IPS-NIHi11 (cell line): Measurements from ENCODE around the gene HNRNPAB.
A peak's percentile ranks its signal among the peaks of the same experiment; 100 is the strongest.

Source experiments
- DNase-seq: peaks from one replicate; pipeline ENCODE4 v3.0.0; 2012; ENCODE audit warnings: mixed read lengths, low spot score

HNRNPAB gene

GRCh38 chr5:178204182-178204934, at the start of gene HNRNPAB:
Gene HNRNPAB (plus strand): TSS chr5:178204533. CDS start chr5:178204838, 305 bp downstream.
- DNase-seq, result peak; percentile 99

GRCh38 chr5:178155065-178155464, 49.3 kb upstream of the HNRNPAB start:
- DNase-seq, result no peak

GRCh38 chr5:178160176-178160575, 44.2 kb upstream of the HNRNPAB start:
- DNase-seq, result no peak

GRCh38 chr5:178162481-178162880, 41.9 kb upstream of the HNRNPAB start:
- DNase-seq, result no peak

- DNase-seq, result peak; percentile 94
These were observed 40.3 kb upstream of the HNRNPAB start for GRCh38 chr5:178163772-178164735.

GRCh38 chr5:178165581-178165980, 38.8 kb upstream of the HNRNPAB start:
- no peak for DNase-seq

GRCh38 chr5:178170455-178170854, 33.9 kb upstream of the HNRNPAB start:
- no peak for DNase-seq

GRCh38 chr5:178174456-178174855, 29.9 kb upstream of the HNRNPAB start:
- no peak for DNase-seq

GRCh38 chr5:178176791-178177190, 27.5 kb upstream of the HNRNPAB start:
- no peak for DNase-seq

- DNase-seq, result no peak
These were observed 26.8 kb upstream of the HNRNPAB start for GRCh38 chr5:178177569-178177968.

- peak; percentile 64 for DNase-seq
These were observed 24.0 kb upstream of the HNRNPAB start for GRCh38 chr5:178180141-178180863.

GRCh38 chr5:178182158-178182876, 22.0 kb upstream of the HNRNPAB start:
- DNase-seq, result no peak

GRCh38 chr5:178186427-178186826, 17.9 kb upstream of the HNRNPAB start:
- DNase-seq, result no peak

- no peak for DNase-seq
These were observed 17.3 kb upstream of the HNRNPAB start, which contains the start of gene GMCL2 for GRCh38 chr5:178187014-178187413. Gene GMCL2 (minus strand): TSS chr5:178187371. CDS start chr5:178187299, 72 bp downstream.

GRCh38 chr5:178189433-178189832, 14.9 kb upstream of the HNRNPAB start:
- no peak for DNase-seq

- DNase-seq, result no peak
These were observed 12.7 kb upstream of the HNRNPAB start for GRCh38 chr5:178191661-178192060.

GRCh38 chr5:178192244-178192643, 12.1 kb upstream of the HNRNPAB start:
- no peak for DNase-seq

GRCh38 chr5:178192787-178193186, 11.5 kb upstream of the HNRNPAB start:
- no peak for DNase-seq

GRCh38 chr5:178193251-178193809, 11.0 kb upstream of the HNRNPAB start:
- DNase-seq, result no peak

GRCh38 chr5:178194026-178194425, 10.3 kb upstream of the HNRNPAB start:
- no peak for DNase-seq

- DNase-seq, result no peak
These were observed 8.0 kb upstream of the HNRNPAB start for GRCh38 chr5:178196281-178196812.
